Ishikawa (cell line): ENCODE measurements around the gene ZNF280D.

Source experiments
- CEBPB ChIP-seq: IDR thresholded peaks from 2 replicates; pipeline ENCODE4 v1.6.1; 2012
- CREB1 ChIP-seq: IDR thresholded peaks from 2 replicates; pipeline ENCODE4 v1.6.1; 2012; ENCODE audit warnings: low read depth
- EGR1 ChIP-seq: IDR thresholded peaks from 2 replicates; pipeline ENCODE4 v1.6.1; 2012
- EP300 ChIP-seq: IDR thresholded peaks from 2 replicates; pipeline ENCODE4 v1.6.1; 2012; ENCODE audit warnings: borderline replicate concordance
- FOXM1 ChIP-seq: IDR thresholded peaks from 2 replicates; pipeline ENCODE4 v1.6.1; 2012; ENCODE audit warnings: low read depth, borderline replicate concordance
- NFIC ChIP-seq: IDR thresholded peaks from 2 replicates; pipeline ENCODE4 v1.6.1; 2012
- RAD21 ChIP-seq: IDR thresholded peaks from 2 replicates; pipeline ENCODE4 v1.6.1; 2012; ENCODE audit warnings: low read depth
- TAF1 ChIP-seq: IDR thresholded peaks from 2 replicates; pipeline ENCODE4 v1.6.1; 2012; ENCODE audit warnings: low read depth, mild to moderate bottlenecking
- TCF12 ChIP-seq: IDR thresholded peaks from 2 replicates; pipeline ENCODE4 v1.6.1; 2012; ENCODE audit warnings: low read depth
- TEAD4 ChIP-seq: IDR thresholded peaks from 2 replicates; pipeline ENCODE4 v1.6.1; 2012
- YY1 ChIP-seq: IDR thresholded peaks from 2 replicates; pipeline ENCODE4 v1.6.1; 2012; ENCODE audit warnings: low read depth
- ZBTB7A ChIP-seq: IDR thresholded peaks from 2 replicates; pipeline ENCODE4 v1.6.1; 2012; ENCODE audit warnings: low read depth
- TF ChIP-seq, protein P1 (sequence below): IDR thresholded peaks from 2 replicates; pipeline ENCODE4 v1.6.1; 2012
- TF ChIP-seq, protein P2 (sequence below): IDR thresholded peaks from 2 replicates; pipeline ENCODE4 v1.6.1; 2012
- TF ChIP-seq, protein P3 (sequence below): IDR thresholded peaks from 2 replicates; pipeline ENCODE4 v1.6.1; 2012; ENCODE audit warnings: low read depth, mild to moderate bottlenecking

Gene ZNF280D

DNA sequence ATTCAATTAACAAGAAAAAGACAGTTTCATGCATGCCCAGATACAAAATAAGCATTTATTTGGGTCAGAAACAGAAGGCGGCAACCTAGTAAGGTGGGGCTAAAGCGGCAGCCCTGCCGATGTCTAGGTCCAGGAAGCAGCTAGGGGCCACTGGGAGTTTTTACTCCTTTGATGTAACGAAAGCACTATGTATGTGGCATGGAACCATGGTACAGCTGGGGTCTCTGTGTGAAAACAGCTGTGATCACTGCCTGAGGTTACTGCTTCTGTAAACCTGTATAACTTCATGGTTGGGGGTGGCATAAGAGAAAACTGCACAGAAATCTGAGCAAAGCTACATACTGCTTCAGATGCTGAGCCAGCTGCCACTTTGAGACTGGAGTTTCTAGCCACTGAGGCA lies 119.5 kb downstream of the ZNF280D start:
- TF ChIP-seq ZBTB7A = no peak
- TF ChIP-seq, protein P1, sequence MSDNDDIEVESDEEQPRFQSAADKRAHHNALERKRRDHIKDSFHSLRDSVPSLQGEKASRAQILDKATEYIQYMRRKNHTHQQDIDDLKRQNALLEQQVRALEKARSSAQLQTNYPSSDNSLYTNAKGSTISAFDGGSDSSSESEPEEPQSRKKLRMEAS = no peak
- no peak for TF ChIP-seq TAF1
- TF ChIP-seq FOXM1 = no peak
- no peak for TF ChIP-seq TEAD4
- TF ChIP-seq RAD21 = no peak
- no peak for TF ChIP-seq TCF12
- no peak for TF ChIP-seq EP300

DNA sequence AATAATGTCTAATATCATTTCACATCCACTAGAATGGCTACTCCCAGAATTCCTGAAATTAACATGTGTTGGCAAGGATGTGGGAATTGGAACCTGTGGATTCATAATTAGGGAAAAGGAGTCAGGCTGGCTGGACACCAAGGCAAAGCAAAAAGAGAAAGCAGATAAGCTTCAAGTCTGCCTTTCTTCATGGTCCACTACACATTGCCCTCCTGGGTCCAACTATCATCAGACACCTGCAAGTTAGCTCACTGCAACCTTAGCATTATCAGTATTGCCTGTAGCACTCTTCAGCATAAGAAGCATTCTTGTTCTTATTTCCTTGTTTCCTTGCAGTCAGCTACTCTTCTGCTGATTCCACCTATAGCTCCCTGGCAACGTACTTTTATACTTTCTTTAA lies 124.3 kb downstream of the ZNF280D start:
- TF ChIP-seq CREB1 (no peak), TAF1 (no peak), TCF12 (no peak), EP300 (no peak), TEAD4 (no peak), ZBTB7A (no peak), EGR1 (no peak), FOXM1 (no peak), YY1 (no peak), CEBPB (no peak), NFIC (no peak), RAD21 (no peak)
- TF ChIP-seq, protein P2, sequence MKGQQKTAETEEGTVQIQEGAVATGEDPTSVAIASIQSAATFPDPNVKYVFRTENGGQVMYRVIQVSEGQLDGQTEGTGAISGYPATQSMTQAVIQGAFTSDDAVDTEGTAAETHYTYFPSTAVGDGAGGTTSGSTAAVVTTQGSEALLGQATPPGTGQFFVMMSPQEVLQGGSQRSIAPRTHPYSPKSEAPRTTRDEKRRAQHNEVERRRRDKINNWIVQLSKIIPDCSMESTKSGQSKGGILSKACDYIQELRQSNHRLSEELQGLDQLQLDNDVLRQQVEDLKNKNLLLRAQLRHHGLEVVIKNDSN = no peak
- TF ChIP-seq, protein P3, sequence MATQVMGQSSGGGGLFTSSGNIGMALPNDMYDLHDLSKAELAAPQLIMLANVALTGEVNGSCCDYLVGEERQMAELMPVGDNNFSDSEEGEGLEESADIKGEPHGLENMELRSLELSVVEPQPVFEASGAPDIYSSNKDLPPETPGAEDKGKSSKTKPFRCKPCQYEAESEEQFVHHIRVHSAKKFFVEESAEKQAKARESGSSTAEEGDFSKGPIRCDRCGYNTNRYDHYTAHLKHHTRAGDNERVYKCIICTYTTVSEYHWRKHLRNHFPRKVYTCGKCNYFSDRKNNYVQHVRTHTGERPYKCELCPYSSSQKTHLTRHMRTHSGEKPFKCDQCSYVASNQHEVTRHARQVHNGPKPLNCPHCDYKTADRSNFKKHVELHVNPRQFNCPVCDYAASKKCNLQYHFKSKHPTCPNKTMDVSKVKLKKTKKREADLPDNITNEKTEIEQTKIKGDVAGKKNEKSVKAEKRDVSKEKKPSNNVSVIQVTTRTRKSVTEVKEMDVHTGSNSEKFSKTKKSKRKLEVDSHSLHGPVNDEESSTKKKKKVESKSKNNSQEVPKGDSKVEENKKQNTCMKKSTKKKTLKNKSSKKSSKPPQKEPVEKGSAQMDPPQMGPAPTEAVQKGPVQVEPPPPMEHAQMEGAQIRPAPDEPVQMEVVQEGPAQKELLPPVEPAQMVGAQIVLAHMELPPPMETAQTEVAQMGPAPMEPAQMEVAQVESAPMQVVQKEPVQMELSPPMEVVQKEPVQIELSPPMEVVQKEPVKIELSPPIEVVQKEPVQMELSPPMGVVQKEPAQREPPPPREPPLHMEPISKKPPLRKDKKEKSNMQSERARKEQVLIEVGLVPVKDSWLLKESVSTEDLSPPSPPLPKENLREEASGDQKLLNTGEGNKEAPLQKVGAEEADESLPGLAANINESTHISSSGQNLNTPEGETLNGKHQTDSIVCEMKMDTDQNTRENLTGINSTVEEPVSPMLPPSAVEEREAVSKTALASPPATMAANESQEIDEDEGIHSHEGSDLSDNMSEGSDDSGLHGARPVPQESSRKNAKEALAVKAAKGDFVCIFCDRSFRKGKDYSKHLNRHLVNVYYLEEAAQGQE = no peak
- TF ChIP-seq, protein P1 = no peak

DNA sequence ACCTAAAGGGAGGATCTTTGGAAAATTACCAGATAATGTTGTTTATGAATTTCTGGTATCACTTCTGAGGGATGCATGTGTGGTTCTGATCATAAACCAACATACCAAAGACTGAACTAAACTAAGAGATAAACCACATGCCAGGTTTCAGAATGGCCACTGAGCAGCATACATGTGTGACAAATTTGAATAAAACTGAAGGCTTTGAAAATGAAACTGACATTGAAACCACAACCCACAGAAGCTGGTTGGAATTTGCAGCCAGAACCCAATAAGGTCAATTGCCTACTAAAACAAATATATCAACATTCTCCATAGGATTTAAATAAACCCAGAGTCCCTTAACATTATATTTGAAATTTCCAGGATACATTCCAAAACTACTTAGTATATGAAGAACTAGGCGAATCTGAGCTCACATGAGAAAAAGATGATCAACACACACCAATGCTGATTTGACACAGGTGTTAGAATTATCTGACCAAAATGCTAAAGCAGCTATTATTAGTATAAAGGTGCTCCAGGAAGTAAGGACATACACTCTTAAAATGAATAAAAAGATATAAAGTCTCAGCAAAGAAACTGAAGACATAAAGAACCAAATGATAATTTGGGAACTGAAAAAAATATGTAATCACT lies 125.0 kb downstream of the ZNF280D start:
- TF ChIP-seq, protein P1 = no peak
- no peak for TF ChIP-seq ZBTB7A
- TF ChIP-seq FOXM1 = no peak
- TF ChIP-seq, protein P3 = no peak
- TF ChIP-seq TEAD4 = no peak
- TF ChIP-seq CREB1 = no peak
- TF ChIP-seq EGR1 = no peak
- no peak for TF ChIP-seq RAD21

DNA sequence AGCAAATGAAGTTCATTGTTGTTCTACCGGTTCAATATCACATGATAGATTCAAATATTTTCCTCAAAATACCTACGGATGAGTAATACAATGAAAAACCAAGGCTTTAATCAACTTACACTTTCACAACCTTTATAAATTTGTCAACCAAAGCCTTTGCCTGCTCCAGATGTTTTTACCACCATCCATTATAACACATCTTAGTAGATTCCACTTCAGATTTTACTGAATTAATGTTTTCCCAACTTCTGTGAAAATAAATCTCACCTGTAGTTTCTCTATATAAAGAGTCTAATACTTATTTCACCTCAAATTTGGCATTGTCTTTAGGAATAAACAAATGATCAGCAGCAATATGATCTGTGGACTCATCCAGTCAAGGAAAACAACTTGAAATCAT lies 131.1 kb downstream of the ZNF280D start:
- TF ChIP-seq TCF12 (no peak), NFIC (no peak), RAD21 (no peak), EP300 (no peak), CREB1 (no peak), CEBPB (no peak), ZBTB7A (no peak), YY1 (no peak), FOXM1 (no peak), EGR1 (no peak), TAF1 (no peak), TEAD4 (no peak)
- TF ChIP-seq, protein P1 = no peak
- TF ChIP-seq, protein P2 = no peak
- TF ChIP-seq, protein P3 = no peak
